HEK293 (cell line): ENCODE measurements around the gene ARSB.

ENCODE experiments used
- CTCF ChIA-PET: fragments of 350-600 bp; formaldehyde crosslinking; extraction: SDS; loops from one replicate; lab custom pipeline; 2021; ENCODE audit warnings: antibody characterized with exemption; lab: Yijun Ruan, JAX
- POLR2A ChIA-PET: fragments of 300-600 bp; formaldehyde crosslinking; extraction: SDS; loops from one replicate; lab custom pipeline; 2020; ENCODE audit warnings: antibody characterized with exemption, inconsistent platforms; lab: Yijun Ruan, JAX
- H3K27ac ChIP-seq: fragments of 200-500 bp; sonication (Bioruptor generic); 2 replicates; pipeline ENCODE4 v1.5.1; 2014; ENCODE audit warnings: low read depth, low read length, control low read depth, inconsistent platforms; ENCODE audit errors: extremely low read depth
- H3K36me3 ChIP-seq, 2 experiments: fragments of 200-500 bp in 1 of 2; sonication (Bioruptor generic) in 1 of 2; 1 replicate in 1 of 2; 2 replicates in 1 of 2; pipeline ENCODE4 v1.5.1; 2014 to 2017; ENCODE audit warnings: inconsistent platforms in 2 of 2, low read length in 2 of 2; ENCODE audit not compliant: control insufficient read depth in 2 of 2, insufficient read depth in 1 of 2
- H3K4me1 ChIP-seq: fragments of 200-500 bp; sonication (Bioruptor generic); 2 replicates; pipeline ENCODE4 v1.5.1; 2014; ENCODE audit warnings: mild to moderate bottlenecking, low read length, inconsistent platforms; ENCODE audit not compliant: control insufficient read depth, insufficient read depth
- H3K4me3 ChIP-seq: 2 replicates; pipeline ENCODE4 v1.5.1; 2011; ENCODE audit warnings: low read depth, mild to moderate bottlenecking, control low read depth, low read length, moderate library complexity
- H3K9me3 ChIP-seq: fragments of 200-500 bp; sonication (Bioruptor generic); 2 replicates; pipeline ENCODE4 v1.5.1; 2014; ENCODE audit warnings: low read depth, low read length, inconsistent platforms; ENCODE audit not compliant: control insufficient read depth, insufficient read depth
- BCL11B ChIP-seq: fragments of 450-650 bp; formaldehyde crosslinking; IDR thresholded peaks from 2 replicates; pipeline ENCODE4 v1.5.1; 2016; ENCODE audit warnings: low read depth, missing biosample characterization, missing genetic modification characterization
- GLIS1 ChIP-seq: fragments of 450-650 bp; formaldehyde crosslinking; IDR thresholded peaks from 2 replicates; pipeline ENCODE4 v1.5.1; 2016; ENCODE audit warnings: missing biosample characterization, missing genetic modification characterization
- HOXC10 ChIP-seq: sonication (generic); formaldehyde crosslinking; IDR thresholded peaks from 2 replicates; pipeline ENCODE4 v1.8.1; 2023; ENCODE audit warnings: mild to moderate bottlenecking, missing genetic modification reagents
- SP3 ChIP-seq: fragments of 450-650 bp; formaldehyde crosslinking; IDR thresholded peaks from 2 replicates; pipeline ENCODE4 v1.5.1; 2016; ENCODE audit warnings: missing biosample characterization, missing genetic modification characterization
- TCF7L2 ChIP-seq: IDR thresholded peaks from 2 replicates; pipeline ENCODE4 v1.6.1; 2011; ENCODE audit warnings: low read depth, mild to moderate bottlenecking, inconsistent platforms, low read length, moderate library complexity, borderline replicate concordance
- ZFHX2 ChIP-seq: fragments of 450-650 bp; formaldehyde crosslinking; conservative IDR thresholded peaks from 2 replicates; pipeline ENCODE4 v1.5.1; 2016; ENCODE audit warnings: missing biosample characterization, missing genetic modification characterization
- ZFP37 ChIP-seq: fragments of 450-650 bp; formaldehyde crosslinking; IDR thresholded peaks from 2 replicates; pipeline ENCODE4 v1.5.1; 2016; ENCODE audit warnings: missing biosample characterization, missing genetic modification characterization
- ZFP41 ChIP-seq: fragments of 450-650 bp; formaldehyde crosslinking; IDR thresholded peaks from 2 replicates; pipeline ENCODE4 v1.5.1; 2016; ENCODE audit warnings: missing biosample characterization, missing genetic modification characterization, borderline replicate concordance
- ZNF112 ChIP-seq: fragments of 450-650 bp; formaldehyde crosslinking; IDR thresholded peaks from 2 replicates; pipeline ENCODE4 v1.5.0; 2017; ENCODE audit warnings: missing biosample characterization, missing genetic modification characterization
- ZNF174 ChIP-seq: fragments of 450-650 bp; formaldehyde crosslinking; IDR thresholded peaks from 2 replicates; pipeline ENCODE4 v1.5.0; 2017; ENCODE audit warnings: missing biosample characterization, mild to moderate bottlenecking, missing genetic modification characterization
- ZNF223 ChIP-seq: fragments of 450-650 bp; formaldehyde crosslinking; IDR thresholded peaks from 2 replicates; pipeline ENCODE4 v1.5.1; 2016; ENCODE audit warnings: missing biosample characterization, missing genetic modification characterization
- ZNF350 ChIP-seq: fragments of 450-650 bp; formaldehyde crosslinking; IDR thresholded peaks from 2 replicates; pipeline ENCODE4 v1.5.0; 2017; ENCODE audit warnings: missing biosample characterization, mild to moderate bottlenecking, missing genetic modification characterization
- ZNF560 ChIP-seq: fragments of 450-650 bp; formaldehyde crosslinking; IDR thresholded peaks from 2 replicates; pipeline ENCODE4 v1.5.1; 2017; ENCODE audit warnings: missing biosample characterization, missing genetic modification characterization, borderline replicate concordance
- ZNF701 ChIP-seq: fragments of 450-650 bp; formaldehyde crosslinking; IDR thresholded peaks from 2 replicates; pipeline ENCODE4 v1.5.1; 2016; ENCODE audit warnings: missing biosample characterization, missing genetic modification characterization
- TF ChIP-seq, protein P1 (sequence below): fragments of 450-650 bp; formaldehyde crosslinking; IDR thresholded peaks from 2 replicates; pipeline ENCODE4 v1.5.1; 2016; ENCODE audit warnings: missing biosample characterization, missing genetic modification characterization
- TF ChIP-seq, protein P2 (sequence below): fragments of 450-650 bp; formaldehyde crosslinking; IDR thresholded peaks from 2 replicates; pipeline ENCODE4 v1.5.1; 2017; ENCODE audit warnings: missing biosample characterization, mild to moderate bottlenecking, missing genetic modification characterization, moderate library complexity
- TF ChIP-seq, protein P3 (sequence below): fragments of 450-650 bp; formaldehyde crosslinking; IDR thresholded peaks from 2 replicates; pipeline ENCODE4 v1.5.1; 2017; ENCODE audit warnings: missing biosample characterization, missing genetic modification characterization
- TF ChIP-seq, protein P4 (sequence below): fragments of 450-650 bp; formaldehyde crosslinking; IDR thresholded peaks from 2 replicates; pipeline ENCODE4 v1.5.1; 2017; ENCODE audit warnings: missing biosample characterization, missing genetic modification characterization

The ARSB gene

DNA sequence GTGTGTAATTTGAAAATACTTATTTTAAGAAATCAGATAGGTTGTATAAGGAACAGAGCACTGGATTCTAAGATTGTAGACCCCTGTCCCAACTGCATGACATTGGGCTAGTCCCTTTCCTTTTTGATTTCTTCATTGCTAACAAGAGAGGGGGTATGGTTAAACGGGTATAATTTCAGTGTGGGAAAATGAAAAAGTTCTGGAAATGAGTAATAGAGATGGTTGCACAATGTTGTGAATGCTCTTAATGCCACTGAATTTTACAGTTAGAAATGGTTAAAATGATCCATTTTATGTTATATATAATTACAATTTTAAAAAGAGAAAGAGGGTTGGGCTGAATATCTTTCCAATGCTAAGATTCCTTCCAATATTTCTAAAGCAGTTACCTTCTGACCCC lies 233.2 kb downstream of the ARSB start (continued):
- TF ChIP-seq TCF7L2 (no peak), ZNF560 (tag by site-specific recombination) (no peak), HOXC10 (CRISPR knock-in tag) (no peak), ZNF350 (tag by site-specific recombination) (no peak), ZNF112 (tag by site-specific recombination) (no peak), ZFP37 (tag by site-specific recombination) (no peak)

DNA sequence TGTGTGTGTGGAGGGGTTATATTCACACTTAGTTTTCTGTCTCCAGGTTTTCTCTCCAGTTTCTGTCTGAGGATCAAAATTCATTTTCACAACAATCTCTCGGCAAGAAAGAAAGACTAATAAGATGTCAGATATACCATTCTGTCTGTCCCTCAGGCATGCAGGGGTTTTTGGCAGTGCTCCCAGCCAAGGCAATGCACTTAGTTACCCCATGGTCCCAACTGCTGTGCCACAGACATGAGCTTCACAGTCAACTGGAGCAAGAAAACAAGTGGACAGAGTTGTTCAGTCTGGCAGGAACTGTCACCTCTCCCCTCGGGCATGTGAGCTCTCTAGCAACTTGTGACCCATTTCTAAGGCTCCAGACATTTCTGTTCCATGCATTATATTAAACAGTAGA lies 234.8 kb downstream of the ARSB start:
- H3K4me3 ChIP-seq: no peak overlapping the region
- POLR2A ChIA-PET: no interaction called here
- no peaks in the 10 kb centered on the region for H3K4me1 ChIP-seq
- CTCF ChIA-PET: no interaction called here
- no peak overlapping the region for H3K27ac ChIP-seq
- H3K9me3 ChIP-seq: no peaks in the 10 kb centered on the region
- TF ChIP-seq, protein P1, sequence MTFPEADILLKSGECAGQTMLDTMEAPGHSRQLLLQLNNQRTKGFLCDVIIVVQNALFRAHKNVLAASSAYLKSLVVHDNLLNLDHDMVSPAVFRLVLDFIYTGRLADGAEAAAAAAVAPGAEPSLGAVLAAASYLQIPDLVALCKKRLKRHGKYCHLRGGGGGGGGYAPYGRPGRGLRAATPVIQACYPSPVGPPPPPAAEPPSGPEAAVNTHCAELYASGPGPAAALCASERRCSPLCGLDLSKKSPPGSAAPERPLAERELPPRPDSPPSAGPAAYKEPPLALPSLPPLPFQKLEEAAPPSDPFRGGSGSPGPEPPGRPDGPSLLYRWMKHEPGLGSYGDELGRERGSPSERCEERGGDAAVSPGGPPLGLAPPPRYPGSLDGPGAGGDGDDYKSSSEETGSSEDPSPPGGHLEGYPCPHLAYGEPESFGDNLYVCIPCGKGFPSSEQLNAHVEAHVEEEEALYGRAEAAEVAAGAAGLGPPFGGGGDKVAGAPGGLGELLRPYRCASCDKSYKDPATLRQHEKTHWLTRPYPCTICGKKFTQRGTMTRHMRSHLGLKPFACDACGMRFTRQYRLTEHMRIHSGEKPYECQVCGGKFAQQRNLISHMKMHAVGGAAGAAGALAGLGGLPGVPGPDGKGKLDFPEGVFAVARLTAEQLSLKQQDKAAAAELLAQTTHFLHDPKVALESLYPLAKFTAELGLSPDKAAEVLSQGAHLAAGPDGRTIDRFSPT (tag by site-specific recombination): no peak
- TF ChIP-seq ZNF223 (tag by site-specific recombination) (no peak), SP3 (tag by site-specific recombination) (no peak), ZFP41 (tag by site-specific recombination) (no peak), BCL11B (tag by site-specific recombination) (no peak), ZFHX2 (tag by site-specific recombination) (no peak), GLIS1 (no peak), ZNF701 (tag by site-specific recombination) (no peak), ZNF174 (tag by site-specific recombination) (no peak)
- TF ChIP-seq, protein P2, sequence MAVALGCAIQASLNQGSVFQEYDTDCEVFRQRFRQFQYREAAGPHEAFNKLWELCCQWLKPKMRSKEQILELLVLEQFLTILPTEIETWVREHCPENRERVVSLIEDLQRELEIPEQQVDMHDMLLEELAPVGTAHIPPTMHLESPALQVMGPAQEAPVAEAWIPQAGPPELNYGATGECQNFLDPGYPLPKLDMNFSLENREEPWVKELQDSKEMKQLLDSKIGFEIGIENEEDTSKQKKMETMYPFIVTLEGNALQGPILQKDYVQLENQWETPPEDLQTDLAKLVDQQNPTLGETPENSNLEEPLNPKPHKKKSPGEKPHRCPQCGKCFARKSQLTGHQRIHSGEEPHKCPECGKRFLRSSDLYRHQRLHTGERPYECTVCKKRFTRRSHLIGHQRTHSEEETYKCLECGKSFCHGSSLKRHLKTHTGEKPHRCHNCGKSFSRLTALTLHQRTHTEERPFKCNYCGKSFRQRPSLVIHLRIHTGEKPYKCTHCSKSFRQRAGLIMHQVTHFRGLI (tag by site-specific recombination): no peak
- TF ChIP-seq, protein P3, sequence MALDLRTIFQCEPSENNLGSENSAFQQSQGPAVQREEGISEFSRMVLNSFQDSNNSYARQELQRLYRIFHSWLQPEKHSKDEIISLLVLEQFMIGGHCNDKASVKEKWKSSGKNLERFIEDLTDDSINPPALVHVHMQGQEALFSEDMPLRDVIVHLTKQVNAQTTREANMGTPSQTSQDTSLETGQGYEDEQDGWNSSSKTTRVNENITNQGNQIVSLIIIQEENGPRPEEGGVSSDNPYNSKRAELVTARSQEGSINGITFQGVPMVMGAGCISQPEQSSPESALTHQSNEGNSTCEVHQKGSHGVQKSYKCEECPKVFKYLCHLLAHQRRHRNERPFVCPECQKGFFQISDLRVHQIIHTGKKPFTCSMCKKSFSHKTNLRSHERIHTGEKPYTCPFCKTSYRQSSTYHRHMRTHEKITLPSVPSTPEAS: no peak
- TF ChIP-seq, protein P4, sequence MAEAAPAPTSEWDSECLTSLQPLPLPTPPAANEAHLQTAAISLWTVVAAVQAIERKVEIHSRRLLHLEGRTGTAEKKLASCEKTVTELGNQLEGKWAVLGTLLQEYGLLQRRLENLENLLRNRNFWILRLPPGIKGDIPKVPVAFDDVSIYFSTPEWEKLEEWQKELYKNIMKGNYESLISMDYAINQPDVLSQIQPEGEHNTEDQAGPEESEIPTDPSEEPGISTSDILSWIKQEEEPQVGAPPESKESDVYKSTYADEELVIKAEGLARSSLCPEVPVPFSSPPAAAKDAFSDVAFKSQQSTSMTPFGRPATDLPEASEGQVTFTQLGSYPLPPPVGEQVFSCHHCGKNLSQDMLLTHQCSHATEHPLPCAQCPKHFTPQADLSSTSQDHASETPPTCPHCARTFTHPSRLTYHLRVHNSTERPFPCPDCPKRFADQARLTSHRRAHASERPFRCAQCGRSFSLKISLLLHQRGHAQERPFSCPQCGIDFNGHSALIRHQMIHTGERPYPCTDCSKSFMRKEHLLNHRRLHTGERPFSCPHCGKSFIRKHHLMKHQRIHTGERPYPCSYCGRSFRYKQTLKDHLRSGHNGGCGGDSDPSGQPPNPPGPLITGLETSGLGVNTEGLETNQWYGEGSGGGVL: no peak
- TF ChIP-seq, all 188 proteins: peak for 0
- no peaks in the 10 kb centered on the region for H3K36me3 ChIP-seq
